Activated CD8-positive, alpha-beta memory T cell treated with anti-CD3 and anti-CD28 coated beads, Interleukin-2, amount 50 U/mL, for 24 hours (primary cell): ENCODE results near the gene CALD1.

Source experiments
- DNase-seq: peaks from one replicate; pipeline ENCODE4 v3.0.0-alpha.2; 2020; ENCODE audit errors: extremely low read depth

CALD1 gene

DNA sequence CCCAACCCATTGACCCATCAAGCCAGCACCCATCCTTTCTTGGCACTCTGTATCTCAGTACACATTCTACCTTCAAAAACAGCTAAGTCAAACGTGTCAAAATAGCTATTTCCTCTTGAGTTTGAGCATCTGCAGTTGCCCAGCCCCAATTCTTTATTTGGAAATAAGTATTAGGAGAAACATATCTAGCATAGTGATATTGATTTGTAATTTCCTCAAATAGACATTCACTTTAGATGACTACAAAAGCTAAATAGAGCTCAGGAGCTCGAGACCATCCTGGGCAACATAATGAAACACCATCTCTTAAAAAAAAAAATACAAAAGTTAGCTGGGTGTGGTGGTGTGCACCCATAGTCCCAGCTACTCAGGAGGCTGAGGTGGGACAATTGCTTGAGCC is 147.6 kb downstream of the CALD1 start:
- no peak for DNase-seq

DNA sequence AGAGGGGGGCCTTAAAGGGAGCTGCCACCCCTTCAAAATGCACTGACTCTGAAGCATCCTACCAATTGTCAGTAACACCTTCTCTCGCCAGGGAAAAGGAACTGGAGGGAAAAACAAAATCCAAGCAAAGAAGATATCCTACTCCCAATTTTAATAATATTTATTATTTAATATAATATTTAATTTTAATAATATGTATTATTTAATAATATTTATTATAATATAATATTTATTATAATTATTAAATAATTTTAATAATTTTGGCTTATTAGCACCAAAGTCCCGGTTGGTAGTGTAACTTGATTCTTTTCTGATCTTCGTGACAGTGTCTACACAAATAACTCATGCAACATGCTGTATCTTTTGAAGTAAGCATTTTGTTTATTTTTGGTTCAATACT is 148.3 kb downstream of the CALD1 start:
- no peak for DNase-seq

DNA sequence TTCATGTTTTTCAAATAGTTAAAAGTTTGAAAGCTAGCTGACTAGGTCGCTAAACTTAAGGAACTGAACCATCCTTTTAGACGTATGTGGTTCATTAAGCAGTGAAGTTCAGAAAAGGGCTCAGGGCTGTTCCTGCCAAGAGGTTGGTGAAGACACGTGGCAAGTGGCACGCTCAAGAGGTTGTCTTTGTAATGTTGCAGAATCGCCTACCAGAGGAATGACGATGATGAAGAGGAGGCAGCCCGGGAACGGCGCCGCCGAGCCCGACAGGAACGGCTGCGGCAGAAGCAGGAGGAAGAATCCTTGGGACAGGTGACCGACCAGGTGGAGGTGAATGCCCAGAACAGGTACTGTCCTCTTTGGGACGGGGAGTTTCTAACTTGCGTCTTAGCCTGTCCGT is 149.1 kb downstream of the CALD1 start:
- DNase-seq: no peak

DNA sequence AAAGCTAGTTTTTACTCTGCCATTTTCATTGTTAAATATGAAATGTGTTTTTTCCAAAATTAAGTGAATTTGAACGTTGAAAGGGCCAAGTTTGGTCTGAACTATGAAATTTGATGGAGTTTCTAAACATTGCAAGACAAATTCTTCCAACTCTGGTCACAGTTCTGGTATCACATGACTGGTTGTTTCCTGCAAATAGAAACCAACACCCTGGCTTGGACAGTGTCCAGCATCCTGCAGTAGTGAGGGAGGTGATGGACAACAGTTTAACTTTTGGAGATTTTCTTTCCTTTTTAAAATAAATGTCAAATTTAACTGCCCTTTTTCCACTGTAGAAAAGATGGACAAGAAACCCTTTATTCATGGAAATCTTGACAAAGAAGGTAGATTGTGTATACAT is 152.1 kb downstream of the CALD1 start:
- DNase-seq: no peak

DNA sequence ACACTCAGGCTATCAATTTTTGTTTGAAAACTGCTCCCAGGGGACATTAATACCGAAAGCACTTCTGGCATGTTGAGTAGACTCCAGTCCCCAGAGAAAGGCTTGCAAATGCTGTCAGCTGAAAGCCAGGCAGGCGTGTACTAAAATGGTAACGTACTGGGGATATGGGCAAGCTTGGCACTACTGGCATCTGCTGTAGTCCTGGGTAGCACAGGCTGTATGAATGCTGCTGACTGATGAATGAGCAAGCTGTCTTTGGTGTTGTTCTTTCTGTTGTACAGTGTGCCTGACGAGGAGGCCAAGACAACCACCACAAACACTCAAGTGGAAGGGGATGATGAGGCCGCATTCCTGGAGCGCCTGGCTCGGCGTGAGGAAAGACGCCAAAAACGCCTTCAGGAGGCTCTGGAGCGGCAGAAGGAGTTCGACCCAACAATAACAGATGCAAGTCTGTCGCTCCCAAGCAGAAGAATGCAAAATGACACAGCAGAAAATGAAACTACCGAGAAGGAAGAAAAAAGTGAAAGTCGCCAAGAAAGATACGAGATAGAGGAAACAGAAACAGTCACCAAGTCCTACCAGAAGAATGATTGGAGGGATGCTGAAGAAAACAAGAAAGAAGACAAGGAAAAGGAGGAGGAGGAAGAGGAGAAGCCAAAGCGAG is 153.4 kb downstream of the CALD1 start:
- no peak for DNase-seq

DNA sequence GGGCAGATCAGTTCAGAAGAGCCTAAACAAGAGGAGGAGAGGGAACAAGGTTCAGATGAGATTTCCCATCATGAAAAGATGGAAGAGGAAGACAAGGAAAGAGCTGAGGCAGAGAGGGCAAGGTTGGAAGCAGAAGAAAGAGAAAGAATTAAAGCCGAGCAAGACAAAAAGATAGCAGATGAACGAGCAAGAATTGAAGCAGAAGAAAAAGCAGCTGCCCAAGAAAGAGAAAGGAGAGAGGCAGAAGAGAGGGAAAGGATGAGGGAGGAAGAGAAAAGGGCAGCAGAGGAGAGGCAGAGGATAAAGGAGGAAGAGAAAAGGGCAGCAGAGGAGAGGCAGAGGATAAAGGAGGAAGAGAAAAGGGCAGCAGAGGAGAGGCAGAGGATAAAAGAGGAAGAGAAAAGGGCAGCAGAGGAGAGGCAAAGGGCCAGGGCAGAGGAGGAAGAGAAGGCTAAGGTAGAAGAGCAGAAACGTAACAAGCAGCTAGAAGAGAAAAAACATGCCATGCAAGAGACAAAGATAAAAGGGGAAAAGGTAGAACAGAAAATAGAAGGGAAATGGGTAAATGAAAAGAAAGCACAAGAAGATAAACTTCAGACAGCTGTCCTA is 154.1 kb downstream of the CALD1 start:
- no peak for DNase-seq

DNA sequence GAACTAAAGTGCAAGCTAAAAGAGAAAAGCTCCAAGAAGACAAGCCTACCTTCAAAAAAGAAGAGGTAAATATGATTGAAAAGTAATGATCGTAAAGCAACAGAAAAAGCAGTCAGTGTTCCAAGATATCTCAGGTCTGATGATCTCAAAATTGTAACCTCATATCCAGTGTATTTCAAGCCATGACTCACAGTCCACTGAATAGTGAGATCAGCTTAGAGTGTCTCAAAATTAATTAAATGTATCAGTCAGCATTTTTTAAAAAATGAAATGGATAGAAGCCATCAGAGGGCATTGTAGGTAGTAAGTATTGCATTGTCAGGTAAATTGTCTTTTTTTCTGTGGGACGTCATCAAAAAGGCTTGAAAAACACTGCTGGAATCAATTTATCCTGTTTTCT is 156.3 kb downstream of the CALD1 start:
- no peak for DNase-seq

DNA sequence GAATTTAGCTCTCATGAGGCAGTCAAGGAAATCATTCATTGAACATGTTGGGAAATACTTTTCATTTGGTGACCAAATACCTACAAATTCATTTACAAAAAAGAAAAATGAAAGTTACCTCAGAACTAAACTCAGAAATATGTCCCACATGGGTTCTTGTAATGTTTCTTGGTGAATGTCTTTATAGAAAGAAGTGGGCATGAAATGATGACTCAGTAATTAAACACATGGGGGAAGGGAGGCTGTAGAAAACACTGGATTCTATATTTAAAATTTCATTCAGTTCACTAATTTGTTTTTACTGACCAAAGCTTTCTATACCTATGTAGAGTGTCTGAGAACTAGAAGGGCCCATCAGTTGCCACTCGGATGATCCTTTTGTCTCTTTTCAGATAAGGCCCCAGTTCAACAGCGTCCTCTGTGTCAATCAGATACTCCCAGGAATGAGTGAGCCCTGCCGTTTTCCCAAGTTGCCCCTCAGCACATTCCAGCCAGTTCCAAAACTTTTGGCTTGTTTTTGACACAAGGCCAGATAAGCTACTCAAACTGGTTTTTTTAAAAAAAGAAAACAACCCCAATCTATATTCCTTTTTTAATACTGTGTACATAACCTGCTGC is 157.6 kb downstream of the CALD1 start:
- no peak for DNase-seq

DNA sequence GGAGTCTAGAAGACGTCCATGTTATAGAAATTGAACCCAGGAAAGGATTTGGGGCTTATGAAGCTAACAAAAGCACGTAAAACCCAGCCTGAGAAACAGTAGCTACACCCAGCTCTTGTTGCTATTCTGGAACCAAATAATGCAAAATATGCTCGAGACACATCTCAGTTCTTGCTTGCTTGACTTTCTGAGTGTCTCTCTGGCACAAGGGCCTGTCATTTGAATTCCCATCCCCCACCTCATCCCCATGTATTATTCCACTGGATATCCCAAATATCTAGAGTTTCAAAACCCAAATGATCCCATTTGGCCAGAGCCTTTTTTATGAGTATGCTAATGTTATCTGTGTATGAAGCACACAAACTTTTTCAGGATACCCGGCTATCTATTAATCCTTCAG is 158.7 kb downstream of the CALD1 start:
- DNase-seq: no peak

DNA sequence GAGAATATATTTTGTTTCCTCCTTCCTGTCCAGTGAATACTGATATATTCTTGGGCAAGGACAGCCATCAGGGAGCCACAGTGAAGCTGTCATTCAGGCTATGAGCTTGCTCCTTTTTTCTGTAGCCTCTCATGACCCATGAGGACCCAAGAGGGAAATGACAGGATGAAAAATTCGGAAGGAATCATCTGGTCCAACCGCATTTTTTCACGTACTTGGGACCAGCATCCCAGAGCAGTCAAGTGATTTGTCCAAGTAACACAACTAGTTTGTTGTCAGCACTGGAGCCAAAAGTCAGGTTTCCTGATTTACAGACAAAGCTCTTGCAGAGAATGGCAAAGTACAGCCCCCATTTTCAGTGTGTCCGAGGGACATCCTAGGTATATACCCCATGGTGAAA is 159.7 kb downstream of the CALD1 start:
- DNase-seq: no peak

DNA sequence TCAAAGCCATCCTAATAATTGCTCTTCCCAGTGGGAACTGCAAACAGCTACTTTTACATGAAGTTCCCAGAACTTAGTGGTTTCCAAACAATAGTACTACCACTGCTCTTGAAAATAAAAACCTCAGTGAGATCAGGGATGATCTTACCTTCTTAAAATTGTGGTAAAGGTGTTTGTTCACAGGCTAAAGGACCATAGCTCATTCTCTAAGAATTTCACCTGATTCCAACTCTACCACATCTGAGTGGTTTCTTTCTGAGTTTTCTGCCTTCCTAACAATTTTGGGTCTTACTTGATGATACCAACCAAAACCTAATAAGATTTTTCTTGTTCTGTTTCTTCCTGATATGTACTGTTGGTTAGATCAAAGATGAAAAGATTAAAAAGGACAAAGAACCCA is 161.3 kb downstream of the CALD1 start:
- DNase-seq: no peak

DNA sequence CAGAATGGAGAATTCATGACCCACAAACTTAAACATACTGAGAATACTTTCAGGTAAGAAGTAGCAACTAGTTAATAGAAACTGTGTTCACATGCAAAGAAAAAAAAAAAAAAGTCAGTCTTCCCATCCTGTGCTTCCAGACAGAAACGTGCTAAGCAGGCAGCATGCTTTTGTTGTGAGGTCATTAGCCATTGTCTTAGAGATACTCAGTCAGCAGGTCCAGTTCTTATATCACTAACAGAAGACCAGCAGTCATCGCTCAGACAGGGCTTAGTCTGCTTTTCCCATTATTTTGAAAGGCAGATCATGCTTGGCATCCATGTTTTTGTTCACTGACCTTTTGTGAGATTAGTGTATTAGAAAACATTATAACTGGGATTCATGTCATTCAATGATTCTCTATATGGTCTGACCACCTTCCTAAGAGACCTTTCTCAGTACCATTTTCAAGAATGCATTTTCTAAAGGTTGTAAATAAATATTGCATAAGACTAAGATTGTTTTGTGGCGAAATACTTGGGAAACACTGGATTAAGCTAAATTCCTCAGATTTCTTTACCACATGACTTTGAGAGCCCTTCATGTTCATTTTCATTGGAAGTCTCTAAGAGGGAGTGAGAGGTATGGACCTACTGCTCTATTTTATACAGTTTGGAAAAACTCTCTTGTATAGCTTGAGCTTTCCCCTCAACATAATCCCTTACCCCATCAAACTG is 161.9 kb downstream of the CALD1 start:
- DNase-seq: no peak

DNA sequence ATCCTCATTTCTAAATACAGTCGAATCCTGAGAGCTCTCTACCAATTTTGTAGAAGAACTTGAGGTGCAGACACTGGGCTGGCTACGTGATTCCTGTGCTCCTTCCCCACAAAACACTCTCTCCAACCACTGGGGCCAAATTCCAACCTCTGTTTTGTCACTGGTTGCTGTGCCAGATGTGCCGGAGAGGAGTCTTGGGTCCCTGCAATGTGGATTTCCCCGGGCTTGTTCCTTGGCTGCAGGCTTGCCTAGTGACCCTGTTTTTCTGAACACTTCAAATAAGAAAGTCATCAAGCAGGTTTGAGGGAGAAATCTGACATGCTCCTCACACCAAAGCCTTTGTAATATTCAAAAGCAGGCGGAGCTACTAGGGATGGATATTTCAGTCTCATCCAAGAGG is 162.5 kb downstream of the CALD1 start:
- DNase-seq: no peak

DNA sequence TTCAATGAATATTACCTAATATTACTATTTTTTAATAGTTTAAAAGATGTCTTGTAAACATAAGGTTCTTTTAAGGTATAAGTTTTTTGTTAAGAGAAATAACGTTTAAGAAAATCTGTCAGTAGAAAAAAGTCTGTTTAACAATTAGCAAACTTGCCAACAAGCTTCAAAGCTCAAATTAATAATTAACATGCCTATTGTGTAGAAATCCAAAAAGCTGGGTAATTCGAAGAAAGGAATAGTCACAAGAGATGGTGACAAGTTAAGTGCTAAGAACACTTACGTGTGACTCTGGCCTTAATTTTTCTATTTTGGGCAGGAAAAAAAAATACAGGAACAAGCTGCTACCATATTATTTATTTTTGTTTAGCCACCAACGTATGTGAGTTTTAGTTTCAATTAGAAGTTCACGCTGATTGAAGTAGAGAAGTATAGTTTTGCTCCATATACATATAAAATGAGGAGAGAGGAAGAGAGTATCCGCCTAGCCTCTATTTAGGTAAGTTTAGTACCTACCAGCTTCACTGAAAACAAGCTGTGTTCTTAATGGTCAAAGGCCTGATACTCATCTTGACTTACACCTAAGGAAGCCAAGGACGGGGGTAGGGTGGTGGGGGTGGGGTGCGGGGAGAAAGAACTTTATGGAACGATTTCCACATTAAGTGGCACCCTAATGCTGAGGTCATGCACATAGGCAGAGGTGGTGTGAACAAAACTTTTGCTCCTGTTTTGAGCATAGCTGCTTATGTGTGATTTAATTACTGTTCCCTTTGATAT is 163.4 kb downstream of the CALD1 start:
- DNase-seq: no peak

DNA sequence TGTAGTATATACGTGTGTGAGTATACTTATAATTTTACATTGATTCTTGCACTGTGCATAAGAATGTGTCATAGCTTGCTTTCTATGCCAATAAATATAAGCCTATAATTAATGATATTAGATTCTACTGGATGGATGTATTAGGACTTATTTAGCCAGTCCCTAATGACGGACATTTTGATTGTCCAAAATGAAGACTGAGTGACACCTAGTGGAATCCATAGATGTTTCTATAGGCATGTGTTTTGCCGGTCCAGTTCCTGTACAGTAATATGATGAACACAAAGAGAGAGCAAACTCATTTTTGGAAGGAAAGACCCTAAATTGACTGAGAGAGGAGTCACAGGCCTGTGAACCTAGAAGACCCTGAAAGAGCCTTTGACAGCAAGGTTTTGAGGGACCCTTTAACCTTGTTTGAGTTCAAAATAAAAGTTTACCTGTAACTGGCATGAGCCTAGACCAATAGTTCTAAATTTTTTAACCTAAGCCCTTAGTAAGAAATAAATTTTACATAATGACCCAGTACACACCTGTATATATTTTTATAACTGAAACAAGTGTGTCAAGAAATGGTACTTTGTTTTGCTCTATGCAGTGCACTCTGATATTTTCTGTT is 164.5 kb downstream of the CALD1 start:
- DNase-seq: no peak

DNA sequence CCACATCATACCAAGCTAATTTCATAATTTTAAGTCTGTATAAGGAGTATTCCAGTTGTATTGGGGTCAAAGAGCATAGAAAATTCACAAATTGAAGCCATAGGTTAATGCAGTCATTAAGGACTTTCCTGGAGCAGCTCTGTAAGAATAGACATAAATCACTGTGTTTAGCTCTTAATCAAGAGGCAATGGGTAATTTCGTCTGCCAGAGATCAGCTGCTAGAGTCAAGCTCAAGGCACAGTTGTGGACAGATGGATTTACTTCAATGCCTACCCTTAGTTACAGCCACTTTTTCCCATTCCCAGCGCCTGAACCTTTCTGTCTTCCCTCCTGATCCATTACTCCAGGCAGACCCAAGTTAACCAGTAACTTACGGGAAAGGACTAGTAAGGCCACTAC is 166.3 kb downstream of the CALD1 start:
- no peak for DNase-seq

DNA sequence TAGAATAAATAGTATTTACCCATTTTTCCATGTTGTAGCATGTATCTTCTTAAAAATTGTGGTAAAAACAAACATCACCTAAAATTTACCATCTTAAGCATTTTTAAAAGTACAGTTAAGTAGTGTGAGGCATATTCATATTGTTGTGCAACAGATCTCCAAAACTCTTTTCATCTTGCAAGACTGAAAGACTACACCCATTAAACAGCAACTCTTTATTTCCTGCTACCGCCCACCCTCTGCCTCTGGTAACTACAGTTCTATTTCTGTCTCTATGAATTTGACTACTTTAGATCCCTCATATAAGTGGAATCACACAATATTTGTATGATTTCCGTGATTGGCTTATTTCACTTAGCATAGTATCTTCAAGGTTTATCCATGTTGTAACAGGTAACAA is 166.8 kb downstream of the CALD1 start:
- no peak for DNase-seq

DNA sequence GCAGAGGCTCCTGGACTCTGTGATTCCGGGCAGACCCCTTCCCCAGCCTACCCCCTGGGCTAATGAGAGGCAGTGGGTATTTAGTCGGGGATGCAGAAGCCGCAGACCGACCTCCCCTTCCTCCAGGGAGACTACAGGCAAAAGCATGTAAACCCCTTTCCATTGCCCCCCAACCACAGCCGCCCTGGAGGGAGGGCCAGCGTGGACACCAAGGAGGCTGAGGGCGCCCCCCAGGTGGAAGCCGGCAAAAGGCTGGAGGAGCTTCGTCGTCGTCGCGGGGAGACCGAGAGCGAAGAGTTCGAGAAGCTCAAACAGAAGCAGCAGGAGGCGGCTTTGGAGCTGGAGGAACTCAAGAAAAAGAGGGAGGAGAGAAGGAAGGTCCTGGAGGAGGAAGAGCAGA is 167.9 kb downstream of the CALD1 start:
- no peak for DNase-seq

DNA sequence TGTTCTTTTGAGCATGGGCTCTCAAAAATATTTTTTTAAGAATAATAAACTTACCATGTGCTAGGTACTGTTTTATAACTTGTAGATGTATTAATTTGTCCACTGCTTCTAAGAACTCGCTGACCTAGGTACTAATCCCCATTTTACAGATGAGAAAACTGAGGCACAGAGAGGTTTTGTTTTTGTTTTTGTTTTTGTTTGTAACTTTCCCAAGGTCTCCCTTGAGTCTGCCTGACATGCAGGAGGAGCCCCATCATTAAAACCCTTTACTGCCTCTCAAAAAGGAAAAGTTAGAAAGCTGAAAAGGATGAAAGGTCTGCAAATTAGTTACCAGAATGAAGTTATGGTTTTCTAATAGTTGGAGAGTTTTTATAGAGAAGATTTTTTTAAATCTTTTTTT is 168.4 kb downstream of the CALD1 start:
- no peak for DNase-seq

DNA sequence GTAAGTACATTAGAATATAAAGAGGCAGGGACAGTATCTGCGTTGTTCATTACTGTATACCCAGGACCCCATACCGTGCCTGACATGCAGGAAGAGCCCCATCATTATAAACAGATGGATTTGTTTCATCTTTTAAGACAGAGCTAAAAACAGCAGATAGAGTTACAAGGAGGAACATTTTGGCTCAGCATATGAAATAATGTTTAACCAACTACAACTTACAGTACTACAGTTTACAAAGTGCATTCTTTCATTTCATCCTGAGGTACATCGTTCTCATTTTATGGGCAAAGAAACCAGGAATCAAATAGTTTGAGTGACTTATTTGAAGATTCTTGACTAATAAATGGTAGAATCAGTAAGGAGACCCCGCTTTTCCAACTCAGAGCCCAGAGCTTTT is 168.8 kb downstream of the CALD1 start:
- no peak for DNase-seq

DNA sequence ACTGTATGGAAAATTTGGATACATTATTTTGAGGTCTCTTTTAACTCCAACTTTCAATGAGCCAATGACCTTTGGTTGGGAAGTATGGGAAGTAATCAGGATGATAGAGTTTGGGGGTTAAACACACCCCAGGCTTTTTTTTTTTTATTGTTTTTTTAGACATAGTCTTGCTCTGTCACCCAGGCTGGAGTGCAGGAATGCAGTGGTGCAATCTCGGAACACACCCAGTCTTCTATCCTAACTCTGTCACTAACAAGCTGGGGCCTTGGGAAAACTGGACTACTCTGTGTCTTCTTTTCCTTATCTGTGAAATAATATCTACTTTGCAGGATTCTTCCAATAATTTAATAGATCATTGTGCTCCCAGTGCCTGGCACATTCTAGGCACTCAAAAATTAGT is 169.3 kb downstream of the CALD1 start:
- no peak for DNase-seq

DNA sequence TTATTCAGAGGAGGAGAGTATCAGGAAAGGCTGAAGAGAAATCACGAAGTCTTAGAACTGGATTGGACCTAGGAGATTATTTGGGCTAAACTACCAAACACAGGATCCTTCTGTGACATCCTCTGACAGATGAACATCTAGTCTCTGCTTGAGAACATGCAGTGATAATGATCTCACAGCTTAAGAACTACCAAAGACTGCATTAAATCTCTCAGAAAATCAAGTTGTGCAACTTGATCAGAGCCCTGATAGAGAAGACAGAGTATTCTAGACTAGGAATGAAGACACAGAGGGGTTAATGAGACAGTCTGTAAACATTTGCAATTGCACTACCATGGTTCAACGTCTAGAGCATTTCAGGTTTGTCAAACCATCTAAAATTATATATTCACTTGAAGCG is 169.7 kb downstream of the CALD1 start:
- no peak for DNase-seq
